ENCODE data around the gene MAU2.

DNA sequence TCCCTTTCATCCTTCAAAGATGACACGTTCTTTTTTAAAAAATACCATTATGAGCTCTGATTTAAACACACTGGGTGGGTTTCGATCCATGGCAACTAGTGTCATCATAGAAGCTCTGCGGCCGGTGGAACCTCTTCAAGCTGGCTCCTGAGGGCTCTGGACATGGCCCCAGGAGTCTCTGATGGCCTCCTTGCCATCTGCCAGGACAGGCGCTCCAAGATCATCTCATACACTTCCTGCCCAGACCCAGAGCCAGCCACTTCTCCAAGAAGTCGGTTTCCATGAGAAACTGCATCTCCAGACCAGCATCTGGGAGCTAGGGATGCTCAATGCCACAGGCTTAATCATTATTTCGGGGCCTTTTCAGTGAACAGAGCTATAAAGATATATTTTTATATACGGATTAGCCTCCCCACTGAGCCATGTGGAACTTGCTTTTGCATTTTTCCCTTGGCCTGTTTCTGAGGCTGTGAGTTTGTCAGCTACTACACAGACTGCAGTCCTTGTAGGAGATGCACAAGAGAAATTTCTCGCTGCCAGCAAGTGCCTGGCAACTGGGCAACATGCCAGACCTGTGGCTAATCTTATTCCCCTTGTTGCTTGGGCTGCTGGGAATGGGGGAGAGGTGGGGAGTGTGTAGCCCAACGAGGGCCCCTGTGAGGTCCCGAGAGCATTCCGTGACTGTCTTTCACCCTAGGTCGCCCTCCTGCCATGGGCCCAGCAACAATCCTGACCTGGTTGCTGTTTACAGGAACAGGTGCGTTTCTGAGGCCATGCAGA lies 16.3 kb upstream of the MAU2 start:
- no peak for TF ChIP-seq POLR2AphosphoS5 (IDR thresholded peaks at IDR 0.05; ENCODE audit: low read depth)
- TF ChIP-seq, protein P1, sequence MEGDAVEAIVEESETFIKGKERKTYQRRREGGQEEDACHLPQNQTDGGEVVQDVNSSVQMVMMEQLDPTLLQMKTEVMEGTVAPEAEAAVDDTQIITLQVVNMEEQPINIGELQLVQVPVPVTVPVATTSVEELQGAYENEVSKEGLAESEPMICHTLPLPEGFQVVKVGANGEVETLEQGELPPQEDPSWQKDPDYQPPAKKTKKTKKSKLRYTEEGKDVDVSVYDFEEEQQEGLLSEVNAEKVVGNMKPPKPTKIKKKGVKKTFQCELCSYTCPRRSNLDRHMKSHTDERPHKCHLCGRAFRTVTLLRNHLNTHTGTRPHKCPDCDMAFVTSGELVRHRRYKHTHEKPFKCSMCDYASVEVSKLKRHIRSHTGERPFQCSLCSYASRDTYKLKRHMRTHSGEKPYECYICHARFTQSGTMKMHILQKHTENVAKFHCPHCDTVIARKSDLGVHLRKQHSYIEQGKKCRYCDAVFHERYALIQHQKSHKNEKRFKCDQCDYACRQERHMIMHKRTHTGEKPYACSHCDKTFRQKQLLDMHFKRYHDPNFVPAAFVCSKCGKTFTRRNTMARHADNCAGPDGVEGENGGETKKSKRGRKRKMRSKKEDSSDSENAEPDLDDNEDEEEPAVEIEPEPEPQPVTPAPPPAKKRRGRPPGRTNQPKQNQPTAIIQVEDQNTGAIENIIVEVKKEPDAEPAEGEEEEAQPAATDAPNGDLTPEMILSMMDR (conservative IDR thresholded peaks at IDR 0.05; ENCODE audit: low read depth in 2 of 2), result no peak
- TF ChIP-seq NANOG (IDR thresholded peaks at IDR 0.05; ENCODE audit: borderline replicate concordance), result no peak
- TF ChIP-seq EZH2phosphoT487 (IDR thresholded peaks at IDR 0.05; ENCODE audit: unreplicated experiment), result no peak
- TF ChIP-seq, protein P2, sequence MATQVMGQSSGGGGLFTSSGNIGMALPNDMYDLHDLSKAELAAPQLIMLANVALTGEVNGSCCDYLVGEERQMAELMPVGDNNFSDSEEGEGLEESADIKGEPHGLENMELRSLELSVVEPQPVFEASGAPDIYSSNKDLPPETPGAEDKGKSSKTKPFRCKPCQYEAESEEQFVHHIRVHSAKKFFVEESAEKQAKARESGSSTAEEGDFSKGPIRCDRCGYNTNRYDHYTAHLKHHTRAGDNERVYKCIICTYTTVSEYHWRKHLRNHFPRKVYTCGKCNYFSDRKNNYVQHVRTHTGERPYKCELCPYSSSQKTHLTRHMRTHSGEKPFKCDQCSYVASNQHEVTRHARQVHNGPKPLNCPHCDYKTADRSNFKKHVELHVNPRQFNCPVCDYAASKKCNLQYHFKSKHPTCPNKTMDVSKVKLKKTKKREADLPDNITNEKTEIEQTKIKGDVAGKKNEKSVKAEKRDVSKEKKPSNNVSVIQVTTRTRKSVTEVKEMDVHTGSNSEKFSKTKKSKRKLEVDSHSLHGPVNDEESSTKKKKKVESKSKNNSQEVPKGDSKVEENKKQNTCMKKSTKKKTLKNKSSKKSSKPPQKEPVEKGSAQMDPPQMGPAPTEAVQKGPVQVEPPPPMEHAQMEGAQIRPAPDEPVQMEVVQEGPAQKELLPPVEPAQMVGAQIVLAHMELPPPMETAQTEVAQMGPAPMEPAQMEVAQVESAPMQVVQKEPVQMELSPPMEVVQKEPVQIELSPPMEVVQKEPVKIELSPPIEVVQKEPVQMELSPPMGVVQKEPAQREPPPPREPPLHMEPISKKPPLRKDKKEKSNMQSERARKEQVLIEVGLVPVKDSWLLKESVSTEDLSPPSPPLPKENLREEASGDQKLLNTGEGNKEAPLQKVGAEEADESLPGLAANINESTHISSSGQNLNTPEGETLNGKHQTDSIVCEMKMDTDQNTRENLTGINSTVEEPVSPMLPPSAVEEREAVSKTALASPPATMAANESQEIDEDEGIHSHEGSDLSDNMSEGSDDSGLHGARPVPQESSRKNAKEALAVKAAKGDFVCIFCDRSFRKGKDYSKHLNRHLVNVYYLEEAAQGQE (IDR thresholded peaks at IDR 0.05; ENCODE audit: unreplicated experiment), result no peak
- TF ChIP-seq JUNB (IDR thresholded peaks at IDR 0.05; ENCODE audit: unreplicated experiment), result no peak
- TF ChIP-seq EZH2 (IDR thresholded peaks at IDR 0.05; ENCODE audit: low read depth, unreplicated experiment), result no peak
- no peak for TF ChIP-seq ZNF331 (CRISPR knock-in tag; IDR thresholded peaks at IDR 0.05; ENCODE audit: low read depth)
